ENCODE results near the gene FIBIN.
"Not testable (repeated sequence)": the region's sequence is repeated elsewhere in the genome, so short reads cannot be mapped to it uniquely, and the experiment has no call there.

Gene FIBIN

GRCh38 chr11:26958005-26958701 is 35.8 kb upstream of the FIBIN start:
- peaks cover 0 to 17% (median 4%) of the 10 kb centered on the region in 4 donors for H3K4me1 ChIP-seq
- intact Hi-C loops (cut with DNase I; ENCODE audit: low total_unique reads), result no loop called here
- no peak overlapping the region for H3K4me3 ChIP-seq
- H3K9me3 ChIP-seq, result no peaks in the 10 kb centered on the region
- no peak overlapping the region for H3K27ac ChIP-seq
- no peaks in the 10 kb centered on the region for H3K36me3 ChIP-seq
- TF ChIP-seq CTCF (IDR thresholded peaks at IDR 0.05), result no peak
- no peak for DNase-seq
- H3K27me3 ChIP-seq, result no peaks in the 10 kb centered on the region

GRCh38 chr11:26958702-26959049 is 35.2 kb upstream of the FIBIN start:
- intact Hi-C loops (cut with DNase I; ENCODE audit: low total_unique reads), result no loop called here
- no peak for DNase-seq
- TF ChIP-seq CTCF (IDR thresholded peaks at IDR 0.05), result no peak

GRCh38 chr11:26960281-26960680 is 33.6 kb upstream of the FIBIN start:
- no peak for DNase-seq
- Histone ChIP-seq H3K4me1 (peaks cover 0 to 16% (median 9%) of the 10 kb centered on the region in 4 donors), H3K4me3 (no peak overlapping the region), H3K27ac (no peak overlapping the region), H3K27me3 (no peaks in the 10 kb centered on the region), H3K36me3 (no peaks in the 10 kb centered on the region), H3K9me3 (no peaks in the 10 kb centered on the region)
- intact Hi-C loops (cut with DNase I; ENCODE audit: low total_unique reads), result no loop called here
- TF ChIP-seq CTCF (IDR thresholded peaks at IDR 0.05), result no peak

More at GRCh38 chr11:26958702-26959049, 35.2 kb upstream of the FIBIN start:
- no peaks in the 10 kb centered on the region for H3K27me3 ChIP-seq
- no peaks in the 10 kb centered on the region for H3K9me3 ChIP-seq
- H3K36me3 ChIP-seq, result no peaks in the 10 kb centered on the region
- H3K4me1 ChIP-seq, result peaks cover 0 to 15% (median 4%) of the 10 kb centered on the region in 4 donors
- H3K4me3 ChIP-seq, result no peak overlapping the region
- no peak overlapping the region for H3K27ac ChIP-seq

GRCh38 chr11:26963764-26964163 is 30.1 kb upstream of the FIBIN start:
- no peak for DNase-seq
- TF ChIP-seq CTCF (IDR thresholded peaks at IDR 0.05), result no peak
- no peaks in the 10 kb centered on the region for H3K9me3 ChIP-seq
- no peaks in the 10 kb centered on the region for H3K36me3 ChIP-seq
- no peak overlapping the region for H3K4me3 ChIP-seq
- intact Hi-C loops (cut with DNase I; ENCODE audit: low total_unique reads), result no loop called here
- H3K27ac ChIP-seq, result no peak overlapping the region
- H3K27me3 ChIP-seq, result no peaks in the 10 kb centered on the region
- H3K4me1 ChIP-seq, result peaks cover 0 to 16% (median 9%) of the 10 kb centered on the region in 4 donors

GRCh38 chr11:26964339-26964738 is 29.6 kb upstream of the FIBIN start:
- no peaks in the 10 kb centered on the region for H3K9me3 ChIP-seq
- H3K4me3 ChIP-seq, result no peak overlapping the region
- DNase-seq, result no peak
- intact Hi-C loops (cut with DNase I; ENCODE audit: low total_unique reads), result no loop called here
- H3K4me1 ChIP-seq, result peaks cover 0 to 16% (median 9%) of the 10 kb centered on the region in 4 donors
- TF ChIP-seq CTCF (IDR thresholded peaks at IDR 0.05), result no peak
- no peaks in the 10 kb centered on the region for H3K27me3 ChIP-seq
- no peaks in the 10 kb centered on the region for H3K36me3 ChIP-seq
- H3K27ac ChIP-seq, result peak overlapping the region; percentile 29 to 35

- H3K36me3 ChIP-seq; H3K4me3 ChIP-seq; DNase-seq; H3K27me3 ChIP-seq; H3K9me3 ChIP-seq; intact Hi-C loops (cut with DNase I; ENCODE audit: low total_unique reads): not testable (repeated sequence)
- Histone ChIP-seq H3K27ac (peak overlapping the region in 1 of 2 donors; percentile 35), H3K4me1 (peaks cover 0 to 16% (median 9%) of the 10 kb centered on the region in 4 donors)
Observed at GRCh38 chr11:26964847-26965485, 28.9 kb upstream of the FIBIN start.

All from tibial artery (tissue), 4 donors.